ENCODE measurements around the gene OR6J1.

GRCh38 chr14:22587247-22587646 is 56.9 kb downstream of the OR6J1 start:
- TF ChIP-seq CTCF (conservative IDR thresholded peaks at IDR 0.05; ENCODE audit: low read depth, low read length) (no peak), EZH2phosphoT487 (IDR thresholded peaks at IDR 0.05; ENCODE audit: borderline replicate concordance, low read length) (no peak), EZH2 (IDR thresholded peaks at IDR 0.05; ENCODE audit: low read length, unreplicated experiment) (no peak)

Data from PC-3 (cell line).